ENCODE results near the gene GPC5. TPM values are rescaled to one million over a fixed set of nuclear protein-coding genes. Genes with fewer than 3 reads are reported as not detected.

The GPC5 gene
- total RNA-seq, 1 experiment from 2014 or later, result 0.26 TPM

DNA sequence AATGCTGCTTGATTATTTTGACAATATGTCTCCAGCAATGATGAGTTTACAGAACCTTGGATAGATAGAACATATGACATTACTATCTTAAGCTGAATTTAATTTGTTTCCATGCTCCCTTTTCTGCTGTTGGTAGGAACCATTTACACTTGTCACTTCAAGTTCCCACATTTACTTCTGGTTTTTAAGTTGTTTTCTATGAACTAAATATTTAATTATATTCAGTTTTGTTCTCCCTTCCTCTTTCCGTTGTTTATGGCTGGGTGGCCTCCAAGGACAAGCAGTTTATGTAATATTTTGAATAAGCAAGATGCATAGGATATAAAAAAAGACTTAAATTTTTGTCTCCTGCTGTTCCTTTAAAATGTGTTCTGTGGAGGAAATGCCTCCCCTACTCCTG lies 860.6 kb downstream of the GPC5 start:
- BruUV-seq (replicated peaks), result no TSS peak
- TF ChIP-seq CTCF (IDR thresholded peaks at IDR 0.05), result no peak
- no peak for TF ChIP-seq POLR2AphosphoS5 (IDR thresholded peaks at IDR 0.05; ENCODE audit: low read depth, low read length)
- ChIA-PET POLR2A (no interaction called here), CTCF (no interaction called here)
- Histone ChIP-seq H3K27ac (ENCODE audit: low read length) (no peak overlapping the region), H3K9me3 (ENCODE audit: control insufficient read depth, insufficient read depth, low read depth, low read length) (no peaks in the 10 kb centered on the region), H3K4me3 (ENCODE audit: low read depth in 2 of 2, low read length in 2 of 2) (no peak overlapping the region), H3K36me3 (ENCODE audit: control insufficient read depth, insufficient read depth, low read length) (no peaks in the 10 kb centered on the region), H3K27me3 (ENCODE audit: control insufficient read depth, insufficient read depth, low read length) (no peaks in the 10 kb centered on the region), H3K4me1 (ENCODE audit: control insufficient read depth, insufficient read depth, low read length) (no peaks in the 10 kb centered on the region)
- intact Hi-C loops (cut with micrococcal nuclease; ENCODE audit: unreplicated experiment) (no loop called here), in situ Hi-C loops (cut with HindIII; ENCODE audit: low pct_unique_long_range_greater_than_20kb, low sequenced_read_pairs) (no loop called here)
- ATAC-seq (no peak), DNase-seq (ENCODE audit: low read depth, low spot score) (no peak)

DNA sequence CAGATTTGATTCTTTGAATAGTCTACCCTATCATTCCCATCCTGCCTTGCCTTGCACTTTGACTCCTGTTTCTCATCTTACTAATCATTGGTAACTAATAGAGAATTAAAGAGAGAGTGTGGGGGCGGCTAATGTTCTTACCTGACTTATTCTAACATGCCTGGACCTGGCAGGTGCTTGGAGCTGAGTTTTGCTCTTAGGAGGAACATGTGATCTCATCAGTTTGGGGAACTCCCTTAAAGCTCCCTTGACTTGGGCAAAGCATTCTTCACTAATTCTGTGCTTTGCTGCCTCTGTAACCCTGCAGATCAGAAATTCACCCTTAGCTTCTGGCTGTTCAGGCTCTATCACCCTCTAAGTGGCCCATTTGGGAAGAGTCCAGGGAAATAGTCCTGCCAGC lies 861.1 kb downstream of the GPC5 start:
- Histone ChIP-seq H3K4me1 (ENCODE audit: control insufficient read depth, insufficient read depth, low read length) (no peaks in the 10 kb centered on the region), H3K27ac (ENCODE audit: low read length) (no peak overlapping the region), H3K9me3 (ENCODE audit: control insufficient read depth, insufficient read depth, low read depth, low read length) (no peaks in the 10 kb centered on the region), H3K27me3 (ENCODE audit: control insufficient read depth, insufficient read depth, low read length) (no peaks in the 10 kb centered on the region), H3K36me3 (ENCODE audit: control insufficient read depth, insufficient read depth, low read length) (no peaks in the 10 kb centered on the region), H3K4me3 (ENCODE audit: low read depth in 2 of 2, low read length in 2 of 2) (no peak overlapping the region)
- POLR2A ChIA-PET, result no interaction called here
- no peak for DNase-seq (ENCODE audit: low read depth, low spot score)
- no peak for ATAC-seq
- BruUV-seq (replicated peaks), result no TSS peak
- TF ChIP-seq SIN3A (IDR thresholded peaks at IDR 0.05; ENCODE audit: borderline replicate concordance, insufficient read depth, low read depth, low read length), result no peak
- no peak for TF ChIP-seq CTCF (IDR thresholded peaks at IDR 0.05)
- no peak for TF ChIP-seq POLR2AphosphoS5 (IDR thresholded peaks at IDR 0.05; ENCODE audit: low read depth, low read length)
- TF ChIP-seq TCF7L2 (IDR thresholded peaks at IDR 0.05; ENCODE audit: low read depth, low read length), result no peak
- TF ChIP-seq, protein P1, sequence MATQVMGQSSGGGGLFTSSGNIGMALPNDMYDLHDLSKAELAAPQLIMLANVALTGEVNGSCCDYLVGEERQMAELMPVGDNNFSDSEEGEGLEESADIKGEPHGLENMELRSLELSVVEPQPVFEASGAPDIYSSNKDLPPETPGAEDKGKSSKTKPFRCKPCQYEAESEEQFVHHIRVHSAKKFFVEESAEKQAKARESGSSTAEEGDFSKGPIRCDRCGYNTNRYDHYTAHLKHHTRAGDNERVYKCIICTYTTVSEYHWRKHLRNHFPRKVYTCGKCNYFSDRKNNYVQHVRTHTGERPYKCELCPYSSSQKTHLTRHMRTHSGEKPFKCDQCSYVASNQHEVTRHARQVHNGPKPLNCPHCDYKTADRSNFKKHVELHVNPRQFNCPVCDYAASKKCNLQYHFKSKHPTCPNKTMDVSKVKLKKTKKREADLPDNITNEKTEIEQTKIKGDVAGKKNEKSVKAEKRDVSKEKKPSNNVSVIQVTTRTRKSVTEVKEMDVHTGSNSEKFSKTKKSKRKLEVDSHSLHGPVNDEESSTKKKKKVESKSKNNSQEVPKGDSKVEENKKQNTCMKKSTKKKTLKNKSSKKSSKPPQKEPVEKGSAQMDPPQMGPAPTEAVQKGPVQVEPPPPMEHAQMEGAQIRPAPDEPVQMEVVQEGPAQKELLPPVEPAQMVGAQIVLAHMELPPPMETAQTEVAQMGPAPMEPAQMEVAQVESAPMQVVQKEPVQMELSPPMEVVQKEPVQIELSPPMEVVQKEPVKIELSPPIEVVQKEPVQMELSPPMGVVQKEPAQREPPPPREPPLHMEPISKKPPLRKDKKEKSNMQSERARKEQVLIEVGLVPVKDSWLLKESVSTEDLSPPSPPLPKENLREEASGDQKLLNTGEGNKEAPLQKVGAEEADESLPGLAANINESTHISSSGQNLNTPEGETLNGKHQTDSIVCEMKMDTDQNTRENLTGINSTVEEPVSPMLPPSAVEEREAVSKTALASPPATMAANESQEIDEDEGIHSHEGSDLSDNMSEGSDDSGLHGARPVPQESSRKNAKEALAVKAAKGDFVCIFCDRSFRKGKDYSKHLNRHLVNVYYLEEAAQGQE (IDR thresholded peaks at IDR 0.05; ENCODE audit: insufficient read depth in 1 of 2, low read depth in 2 of 2, low read length in 1 of 2), result no peak
- intact Hi-C loops (cut with micrococcal nuclease; ENCODE audit: unreplicated experiment), result no loop called here
- in situ Hi-C loops (cut with HindIII; ENCODE audit: low pct_unique_long_range_greater_than_20kb, low sequenced_read_pairs), result no loop called here
- CTCF ChIA-PET, result no interaction called here

GRCh38 chr13:92260363-92260762 lies 861.9 kb downstream of the GPC5 start:
- in situ Hi-C loops (cut with HindIII; ENCODE audit: low pct_unique_long_range_greater_than_20kb, low sequenced_read_pairs) (no loop called here), intact Hi-C loops (cut with micrococcal nuclease; ENCODE audit: unreplicated experiment) (no loop called here)
- Histone ChIP-seq H3K4me1 (ENCODE audit: control insufficient read depth, insufficient read depth, low read length) (no peaks in the 10 kb centered on the region), H3K27ac (ENCODE audit: low read length) (no peak overlapping the region), H3K9me3 (ENCODE audit: control insufficient read depth, insufficient read depth, low read depth, low read length) (no peaks in the 10 kb centered on the region), H3K27me3 (ENCODE audit: control insufficient read depth, insufficient read depth, low read length) (no peaks in the 10 kb centered on the region), H3K4me3 (ENCODE audit: low read depth in 2 of 2, low read length in 2 of 2) (no peak overlapping the region), H3K36me3 (ENCODE audit: control insufficient read depth, insufficient read depth, low read length) (no peaks in the 10 kb centered on the region)
- no TSS peak for BruUV-seq (replicated peaks)
- ChIA-PET CTCF (no interaction called here), POLR2A (no interaction called here)
- ATAC-seq (no peak), DNase-seq (ENCODE audit: low read depth, low spot score) (no peak)
- TF ChIP-seq TCF7L2 (IDR thresholded peaks at IDR 0.05; ENCODE audit: low read depth, low read length) (no peak), SIN3A (IDR thresholded peaks at IDR 0.05; ENCODE audit: borderline replicate concordance, insufficient read depth, low read depth, low read length) (no peak), CTCF (IDR thresholded peaks at IDR 0.05) (no peak), POLR2AphosphoS5 (IDR thresholded peaks at IDR 0.05; ENCODE audit: low read depth, low read length) (no peak)
- TF ChIP-seq, protein P1 (IDR thresholded peaks at IDR 0.05; ENCODE audit: insufficient read depth in 1 of 2, low read depth in 2 of 2, low read length in 1 of 2), result no peak
